Nucleus accumbens (tissue), 56 donors: ENCODE measurements around the gene AMFR.
A peak's percentile ranks its signal among the peaks of the same experiment; 100 is the strongest.

Experiments
- DNase-seq, 56 donors: peaks; one replicate each; lab custom pipeline; 2025; lab: John Stamatoyannopoulos, UW

The AMFR gene

DNA sequence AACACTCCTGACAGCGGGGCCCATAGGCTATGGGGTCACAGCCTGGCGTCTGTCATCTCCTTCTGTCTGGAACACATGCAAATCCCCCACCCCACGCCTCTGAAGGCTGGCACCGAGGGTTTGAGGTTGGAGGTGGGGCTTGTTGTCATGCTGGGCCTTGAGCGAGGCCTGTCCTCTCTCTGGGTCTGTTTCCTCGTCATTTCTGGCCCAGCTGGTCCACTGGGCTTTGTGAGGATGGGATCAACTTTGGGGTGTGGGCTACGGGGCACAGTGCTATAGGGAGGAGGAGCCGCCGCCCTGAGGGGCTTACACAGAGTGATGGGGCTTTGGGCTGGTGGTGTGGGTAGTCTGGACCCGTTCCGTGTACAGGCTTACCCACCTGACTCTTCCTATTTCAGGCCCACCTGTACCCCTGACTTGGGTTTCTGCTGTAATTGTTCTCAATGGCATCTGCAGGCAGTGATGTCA, 87.5 kb downstream of the AMFR start:
- no peak for DNase-seq

DNA sequence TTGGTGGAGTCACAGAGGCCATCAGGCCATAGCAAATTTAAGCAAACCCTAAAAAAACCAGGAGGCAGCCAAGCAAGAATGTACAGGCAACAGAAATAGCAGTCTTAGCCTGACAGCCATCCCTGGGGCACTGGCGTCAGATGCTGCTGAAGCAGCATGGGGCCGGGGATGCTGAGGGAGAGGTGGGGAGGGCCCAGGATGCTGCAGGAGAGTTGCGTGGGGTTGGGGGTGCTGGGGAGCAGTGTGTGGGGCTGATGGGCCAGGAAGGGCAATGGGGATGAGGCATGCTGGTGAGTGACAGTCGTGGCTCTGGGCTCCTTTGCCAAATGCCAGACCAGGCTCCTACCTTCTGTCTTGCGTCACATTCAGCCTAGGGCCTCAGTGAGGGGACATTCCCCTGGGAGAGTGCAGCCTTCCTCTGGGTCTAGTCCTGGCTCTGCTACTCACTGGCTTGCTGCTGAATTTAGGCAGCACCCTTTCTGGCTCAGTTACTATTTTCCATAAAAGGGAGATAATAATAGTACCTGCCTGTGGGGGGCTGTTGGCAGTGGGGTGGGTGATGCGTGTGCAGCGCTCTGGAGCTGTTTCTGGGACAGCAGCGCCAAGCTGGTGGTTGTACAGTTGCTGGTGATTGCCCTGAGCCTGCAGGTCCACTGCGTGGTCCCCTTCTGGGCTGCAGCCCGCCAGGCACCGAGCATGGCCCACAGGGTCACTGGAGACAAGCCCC, 88.1 kb downstream of the AMFR start:
- no peak for DNase-seq

DNA sequence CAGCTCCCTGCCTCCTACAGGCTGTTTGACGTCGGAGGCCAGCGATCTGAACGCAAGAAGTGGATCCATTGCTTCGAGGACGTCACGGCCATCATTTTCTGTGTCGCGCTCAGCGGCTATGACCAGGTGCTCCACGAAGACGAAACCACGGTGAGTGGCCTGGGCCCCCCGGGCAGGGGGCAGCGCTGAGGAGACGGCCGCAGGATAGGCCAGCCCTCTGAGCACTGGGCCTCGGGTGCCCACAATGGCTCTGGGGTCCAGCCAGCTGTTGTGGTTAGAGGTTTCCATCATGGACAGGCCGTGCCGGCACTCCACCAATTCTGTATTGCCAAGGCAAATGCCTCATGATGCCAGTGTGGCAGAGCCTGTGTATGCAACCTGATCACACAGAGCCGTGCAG, 88.6 kb downstream of the AMFR start:
- no peak for DNase-seq

DNA sequence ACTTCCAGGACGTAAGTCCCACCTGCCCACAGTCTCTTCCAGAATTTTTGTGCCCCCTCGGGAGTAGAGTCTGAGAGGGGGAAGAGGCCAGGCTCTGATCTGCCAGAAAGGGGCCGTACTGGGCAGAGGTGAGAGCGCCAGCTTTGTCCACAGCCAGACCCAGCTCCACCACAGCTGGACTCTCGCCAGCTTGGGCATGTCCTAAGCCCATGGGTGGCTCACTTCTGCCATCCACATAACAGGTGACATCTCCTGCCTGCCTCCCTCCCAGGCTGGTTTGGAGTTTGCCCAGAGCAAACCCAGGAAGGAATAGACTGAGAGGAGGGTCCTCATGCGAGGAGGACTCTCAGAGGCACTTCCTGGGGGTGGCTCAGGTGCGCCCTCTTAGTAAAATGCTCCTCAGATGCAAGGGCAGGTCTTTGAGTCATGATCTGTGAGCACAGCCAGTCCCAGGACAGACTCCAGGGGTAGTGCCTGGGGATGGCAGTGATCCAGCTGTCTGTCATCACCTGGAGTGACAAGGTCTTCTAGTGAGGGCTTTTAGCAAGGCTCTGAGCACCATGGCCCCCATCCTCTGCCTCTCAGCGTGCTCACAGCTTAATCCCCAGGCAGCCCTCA, 89.2 kb downstream of the AMFR start:
- DNase-seq: no peak

DNA sequence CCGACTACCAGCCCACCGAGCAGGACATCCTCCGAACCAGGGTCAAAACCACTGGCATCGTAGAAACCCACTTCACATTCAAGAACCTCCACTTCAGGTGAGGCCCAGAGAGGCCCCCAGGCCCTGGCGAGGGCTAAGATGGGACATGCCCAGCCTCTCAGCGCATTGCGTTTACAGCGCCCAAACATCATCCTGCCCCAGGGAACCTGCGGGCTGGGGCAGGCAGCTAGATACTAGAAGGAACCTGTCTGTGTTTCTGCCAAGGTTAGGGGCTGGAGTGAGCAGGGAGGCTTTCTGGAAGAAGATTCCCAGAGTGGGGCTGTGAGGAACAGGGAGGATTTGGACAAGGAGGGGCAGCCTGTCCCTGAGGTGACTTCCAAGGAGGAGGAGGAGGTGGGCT, 90.6 kb downstream of the AMFR start:
- no peak for DNase-seq

DNA sequence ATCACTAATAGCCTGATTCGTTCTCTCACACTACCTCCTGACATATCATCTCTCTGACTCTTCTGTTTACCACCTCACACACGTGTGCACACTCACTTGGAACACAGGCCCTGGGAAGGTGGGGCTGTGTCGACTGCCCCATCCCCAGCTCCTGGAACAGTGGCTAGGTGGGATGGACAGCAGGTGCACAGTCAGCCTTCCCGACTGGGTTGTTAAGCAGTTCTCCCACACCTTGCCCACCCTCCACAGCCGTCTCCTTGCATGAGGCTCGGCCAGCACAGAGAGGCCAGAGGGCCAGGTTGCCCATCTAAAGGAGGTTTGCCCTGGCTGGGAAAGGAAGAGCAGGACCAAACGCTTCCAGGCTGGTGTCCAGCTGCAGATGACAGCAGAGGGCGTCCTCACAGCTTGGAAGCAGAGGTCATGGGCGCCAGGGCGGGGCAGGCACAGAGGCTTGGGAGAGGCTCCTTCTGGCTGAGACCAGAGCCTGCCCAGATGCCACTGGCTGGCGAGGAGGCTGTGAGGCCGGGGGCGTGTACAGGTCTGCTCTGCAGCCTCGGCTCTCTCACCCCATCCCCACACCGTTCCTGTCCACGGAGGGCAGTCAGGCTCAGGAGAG, 92.8 kb downstream of the AMFR start:
- DNase-seq: peak in 44 of 56 donors; percentile 23 to 82 (median 50)

DNA sequence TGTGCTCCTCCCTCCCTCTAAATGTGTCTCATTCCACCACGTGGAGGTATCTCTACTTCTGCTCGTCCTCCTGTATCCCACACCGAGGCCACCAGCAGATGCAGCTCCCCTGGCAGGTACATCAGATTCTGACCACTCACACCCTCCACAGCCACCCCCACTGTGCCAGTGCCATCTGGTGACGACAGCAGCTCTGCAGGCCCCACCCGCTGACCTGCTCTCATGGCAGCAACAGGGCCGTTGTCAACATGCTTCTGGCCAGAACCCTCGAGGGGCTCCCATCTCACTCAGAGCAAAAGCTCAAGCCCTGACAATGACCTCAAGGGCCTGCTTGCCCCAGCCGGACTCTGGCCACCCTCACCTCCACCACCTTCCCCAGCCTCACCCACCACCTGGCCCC, 93.4 kb downstream of the AMFR start:
- no peak for DNase-seq

DNA sequence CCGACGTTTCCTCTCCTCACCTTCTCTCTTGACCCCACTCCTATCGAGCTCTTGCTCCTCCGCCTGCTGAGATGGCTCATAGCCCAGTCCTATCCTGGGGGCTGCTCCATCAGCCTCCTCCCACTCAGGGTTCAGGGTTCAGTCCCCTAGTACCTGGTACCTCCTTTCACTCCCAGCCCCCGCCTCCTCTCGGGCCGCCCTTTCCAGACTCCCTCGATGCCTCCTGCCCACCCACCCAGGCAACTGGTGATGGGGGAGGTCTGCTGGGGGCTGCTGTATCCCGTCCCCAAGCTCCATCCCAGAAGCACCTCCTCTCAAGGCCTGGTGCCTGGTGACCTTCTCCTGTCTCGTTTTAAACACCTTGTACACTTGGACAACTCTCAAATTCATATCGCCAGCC, 93.9 kb downstream of the AMFR start:
- DNase-seq: no peak

DNA sequence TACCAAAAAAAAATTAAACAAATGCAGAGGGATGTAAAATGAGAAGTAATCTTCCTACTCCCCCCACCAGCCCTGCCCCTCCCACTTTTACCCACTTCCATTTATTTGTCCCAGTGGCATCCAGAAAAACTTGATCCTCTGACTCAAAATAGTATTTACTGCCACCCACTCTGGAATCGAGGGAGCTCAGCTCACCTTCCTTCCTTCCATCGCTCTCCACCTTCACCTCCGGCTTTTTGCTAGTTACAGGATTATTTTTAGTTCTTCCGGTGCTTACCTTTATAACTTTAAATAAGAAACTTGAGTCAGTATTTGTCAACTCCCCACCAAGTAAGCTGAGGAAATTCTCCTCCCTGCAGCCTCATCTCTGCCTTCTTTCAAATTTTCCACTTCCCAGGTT, 94.9 kb downstream of the AMFR start:
- no peak for DNase-seq

DNA sequence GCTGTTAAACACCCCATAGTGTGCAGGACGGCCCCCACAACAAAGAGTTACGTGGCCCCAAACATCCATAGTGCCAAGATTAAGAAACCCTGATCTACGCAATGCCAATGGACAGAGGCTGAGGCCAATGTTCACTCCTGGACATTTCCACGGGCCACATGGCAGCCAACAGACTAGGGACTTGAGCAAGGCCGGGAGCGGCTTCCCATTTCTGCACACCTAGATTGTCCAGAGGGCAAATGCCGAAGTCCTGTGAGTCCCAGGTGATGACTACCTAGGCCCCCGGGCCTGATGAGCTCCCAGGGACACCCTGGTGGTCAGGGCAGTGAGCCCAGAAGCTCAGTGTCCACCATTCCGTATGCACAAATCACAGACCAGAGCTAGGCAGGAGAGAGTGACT, 95.5 kb downstream of the AMFR start:
- no peak for DNase-seq

DNA sequence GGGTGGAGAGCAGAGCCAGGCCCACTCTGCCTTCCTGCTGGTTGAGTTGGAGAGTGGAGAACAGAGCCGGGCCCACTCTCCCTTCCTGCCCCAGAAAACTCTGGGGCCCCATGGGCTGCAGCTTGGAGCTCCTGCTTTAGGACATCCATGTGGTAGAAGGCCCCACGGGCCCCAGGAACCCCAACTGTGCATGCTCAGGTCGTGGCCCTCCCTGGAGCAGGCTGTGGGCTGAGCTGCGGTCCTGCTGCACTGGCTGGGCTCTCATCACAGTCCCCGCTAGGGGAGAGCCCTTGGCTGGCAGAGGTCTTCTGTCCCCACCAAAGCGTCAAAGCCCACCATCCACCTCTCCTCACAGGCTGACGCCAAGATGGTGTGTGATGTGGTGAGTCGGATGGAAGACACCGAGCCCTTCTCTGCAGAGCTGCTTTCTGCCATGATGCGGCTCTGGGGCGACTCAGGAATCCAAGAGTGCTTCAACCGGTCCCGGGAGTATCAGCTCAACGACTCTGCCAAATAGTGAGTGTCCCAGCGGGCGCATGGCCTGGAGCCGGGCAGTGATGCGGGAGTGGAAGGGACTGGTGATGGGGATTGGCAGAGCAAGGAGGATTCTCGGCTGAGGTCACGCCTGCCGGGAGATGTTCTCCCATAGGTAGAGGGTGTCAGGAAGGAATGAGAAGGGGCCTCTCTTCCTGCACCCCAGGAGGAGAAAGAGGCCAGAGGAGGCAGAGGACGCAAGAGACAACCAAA, 96.9 kb downstream of the AMFR start:
- DNase-seq: no peak

DNA sequence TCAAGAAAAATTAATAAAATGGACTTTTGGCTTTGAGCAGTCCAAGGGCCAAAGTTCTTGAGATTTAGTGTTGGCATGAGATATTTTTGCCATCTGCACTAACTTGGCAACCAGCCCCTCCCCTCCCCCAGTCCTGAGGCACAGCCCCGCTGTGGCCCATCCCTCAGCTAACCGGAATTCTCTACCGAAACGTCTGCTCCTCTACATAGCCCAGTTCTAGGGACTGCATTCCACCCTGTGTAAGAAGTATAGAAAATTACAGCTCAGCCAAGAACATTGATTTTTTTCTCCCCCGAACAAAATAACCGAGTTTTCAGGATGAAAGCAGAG, 97.5 kb downstream of the AMFR start:
- DNase-seq: no peak

DNA sequence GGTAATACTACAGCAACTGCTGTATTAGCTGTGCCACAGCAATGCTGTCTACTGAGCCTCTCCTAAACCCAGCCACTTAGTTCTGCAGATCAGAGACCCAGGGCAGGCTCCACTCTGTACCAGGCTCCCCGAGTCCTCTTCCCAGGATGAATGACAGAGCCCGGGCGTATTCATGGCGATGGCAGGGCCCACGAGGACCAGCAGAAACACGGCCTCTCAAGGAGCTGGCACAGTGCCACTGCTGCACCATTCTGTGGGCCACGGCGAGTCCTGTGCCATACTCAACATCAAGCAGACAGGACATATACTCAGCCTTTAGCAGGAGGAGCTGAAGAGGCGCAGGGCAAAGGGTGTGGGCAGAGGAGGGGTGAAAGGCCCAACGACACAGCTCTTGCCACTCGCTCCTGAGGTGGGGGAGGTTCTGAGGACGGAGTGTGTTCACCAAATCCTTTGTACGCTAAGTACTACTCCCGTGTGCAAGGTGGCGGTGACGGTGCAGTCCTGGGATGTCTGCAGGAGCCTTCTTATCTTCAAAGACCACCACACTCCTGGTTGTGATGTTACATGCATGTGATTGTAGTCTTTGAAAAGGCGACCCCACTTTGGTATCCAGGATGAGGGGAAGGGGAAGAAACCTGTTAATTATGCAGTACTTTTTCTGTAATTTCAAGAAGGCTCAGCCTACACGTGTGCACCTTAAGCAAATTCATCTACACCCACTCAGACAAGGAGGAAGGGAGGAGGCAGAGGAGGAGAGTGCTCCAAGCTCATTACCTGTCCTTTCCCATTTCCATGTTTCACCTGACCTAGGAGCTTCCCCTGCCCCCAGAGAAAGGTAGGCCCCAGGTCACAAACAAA, 98.0 kb downstream of the AMFR start:
- DNase-seq: peak in 16 of 56 donors; percentile 21 to 55 (median 42)

DNA sequence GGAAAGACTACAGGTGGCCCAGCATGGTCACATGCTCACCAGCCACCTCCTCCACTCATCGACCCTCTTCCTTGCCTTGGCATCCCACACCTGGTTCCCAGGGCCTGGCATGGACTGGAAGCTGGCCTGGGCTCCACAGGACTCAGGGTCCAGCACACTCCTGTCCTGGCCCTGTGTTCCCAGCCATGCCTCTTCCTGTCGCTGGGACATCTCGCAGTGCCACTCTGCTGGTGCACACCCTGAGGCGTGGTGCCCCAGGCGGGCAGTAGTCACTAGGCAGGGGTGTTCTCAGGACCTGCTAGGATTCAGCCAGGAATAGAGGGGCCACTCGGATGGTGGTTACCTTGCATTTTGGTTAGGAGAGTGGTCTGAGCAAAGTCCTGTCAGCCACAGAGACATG, 99.4 kb downstream of the AMFR start:
- DNase-seq: no peak

DNA sequence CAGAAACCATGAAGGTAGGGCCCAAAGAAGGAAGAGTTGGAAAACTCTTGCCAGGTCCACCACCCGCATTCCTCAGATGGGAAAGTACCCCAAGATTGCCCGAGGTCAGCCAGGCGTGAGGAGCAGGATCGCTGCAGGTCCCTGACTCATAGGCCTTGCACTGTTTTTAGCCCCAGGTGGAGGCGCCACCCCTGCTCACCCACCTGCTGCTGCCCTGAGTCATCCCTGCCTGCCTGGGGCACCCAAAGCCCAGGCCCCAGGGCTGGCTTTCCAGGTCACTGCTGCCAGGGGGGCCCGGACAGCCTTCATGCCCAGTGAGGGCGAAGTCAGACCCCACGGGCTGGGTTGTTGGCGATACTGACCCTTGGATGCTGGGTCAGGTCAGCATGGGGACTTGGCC, 100.9 kb downstream of the AMFR start:
- DNase-seq: no peak

DNA sequence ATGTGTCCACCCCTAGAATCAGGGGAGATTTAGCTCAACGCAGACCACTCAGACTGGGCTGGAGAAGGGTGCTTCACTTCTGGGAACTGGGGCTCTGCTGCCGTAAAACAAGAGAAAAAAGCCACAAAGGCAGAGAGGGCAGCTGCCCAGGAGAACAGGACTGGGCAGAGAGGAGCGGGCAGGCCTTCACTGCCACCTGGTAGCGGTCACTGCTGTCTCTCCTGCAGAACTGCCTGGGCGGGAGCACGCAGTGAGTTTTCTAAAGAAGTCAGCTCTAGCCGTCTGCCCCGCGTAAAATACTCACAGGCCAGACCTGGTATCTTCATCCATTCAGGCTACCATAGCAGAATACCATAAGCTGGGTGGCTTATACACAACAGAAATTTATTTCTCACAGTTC, 103.8 kb downstream of the AMFR start:
- DNase-seq: no peak

DNA sequence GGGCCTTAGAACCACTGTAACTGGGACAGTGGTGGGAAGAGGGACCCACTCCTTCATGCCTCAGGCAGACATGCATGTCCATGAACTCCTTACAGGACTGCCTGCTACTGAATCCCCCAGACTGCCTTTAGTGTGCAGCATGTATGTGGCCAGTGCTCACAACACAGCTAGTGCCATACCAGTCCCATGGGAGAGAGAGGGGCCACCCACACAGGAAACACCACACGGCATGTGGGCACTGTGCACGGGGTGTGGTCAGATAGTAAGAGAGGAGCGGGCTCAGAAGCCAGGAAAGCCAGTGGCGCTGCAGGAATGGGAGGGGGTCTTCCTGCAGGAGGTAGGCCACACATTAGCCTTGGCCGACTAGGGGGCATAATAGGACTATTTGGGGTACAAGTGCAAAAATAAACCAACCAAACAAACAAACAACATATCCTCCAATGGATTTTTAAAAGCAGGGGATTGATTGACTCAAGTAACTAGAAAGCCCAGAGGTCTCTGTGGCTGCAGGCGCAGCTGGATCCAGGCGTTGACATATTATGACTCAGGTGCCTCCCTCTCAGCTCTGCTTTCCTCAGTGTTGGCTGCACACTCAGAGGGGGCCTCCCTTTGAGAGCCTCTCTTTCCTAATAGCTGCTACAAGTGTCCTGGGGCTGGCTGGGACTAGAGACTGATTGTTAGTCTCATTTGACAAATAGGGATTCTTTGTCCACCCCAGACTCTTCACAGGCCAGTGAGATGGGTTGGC, 104.4 kb downstream of the AMFR start:
- no peak for DNase-seq

DNA sequence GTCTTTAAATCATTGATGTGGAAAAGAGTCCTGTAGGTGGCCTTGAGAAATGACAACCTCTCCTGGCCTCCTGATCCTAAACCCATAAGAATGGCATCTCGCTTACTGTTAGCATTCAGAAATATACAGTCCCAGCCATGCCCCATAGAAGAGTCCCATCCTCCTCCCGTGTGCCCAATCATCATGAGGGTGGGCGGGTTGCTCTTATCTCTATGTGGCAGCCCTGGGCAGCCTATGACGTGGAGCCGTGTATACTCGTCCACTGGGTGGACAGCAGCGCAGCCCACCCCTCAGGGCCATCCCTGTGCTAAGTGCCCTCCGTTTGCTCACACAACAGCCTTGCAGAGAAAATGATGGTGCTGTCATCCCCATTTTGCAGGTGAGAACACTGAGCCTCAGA, 105.3 kb downstream of the AMFR start:
- no peak for DNase-seq

DNA sequence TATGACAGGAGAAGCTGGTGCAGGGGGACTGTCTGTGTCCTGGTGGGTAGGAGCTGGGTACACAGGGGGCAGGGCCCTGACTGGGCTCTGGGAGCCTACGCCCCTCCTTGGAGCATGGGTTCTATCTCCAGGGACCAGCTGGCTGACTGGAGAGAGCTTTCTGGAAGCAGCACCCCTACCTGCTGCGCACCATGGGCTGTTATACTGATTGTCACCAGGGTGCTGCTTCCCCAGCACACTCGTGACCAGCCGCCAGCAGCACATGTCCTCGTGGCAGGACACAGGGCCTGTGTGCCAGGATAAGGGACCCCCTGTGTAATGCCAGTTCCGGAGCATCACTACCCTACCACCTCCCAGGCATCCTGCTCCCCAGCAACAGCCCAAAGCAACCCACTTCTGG, 106.0 kb downstream of the AMFR start:
- DNase-seq: peak in 28 of 56 donors; percentile 32 to 82 (median 50)

DNA sequence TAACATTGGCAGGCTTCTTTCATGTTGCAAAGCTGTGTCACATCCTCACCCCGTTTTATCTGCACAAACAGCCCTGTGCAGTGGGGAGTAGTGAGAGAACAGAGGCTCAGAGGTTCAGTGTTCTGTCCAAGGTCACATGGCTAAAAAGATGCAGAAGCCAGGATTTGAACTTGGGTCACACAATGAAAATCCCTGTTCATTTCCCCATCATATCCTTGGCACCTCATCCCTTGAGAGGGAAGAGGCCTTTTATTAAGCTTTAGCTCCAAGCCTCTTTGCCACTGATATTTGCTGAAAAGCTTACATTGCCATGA, 106.6 kb downstream of the AMFR start:
- DNase-seq: peak in 1 of 56 donors; percentile 52
